Spinal cord (tissue), 10 donors: ENCODE data around the gene IQGAP1. TPM values are rescaled to one million over a fixed set of nuclear protein-coding genes. Genes with fewer than 3 reads are reported as not detected.

Experiments
- DNase-seq, 6 donors: peaks; one replicate each; pipeline versions ENCODE4 v3.0.0 to v3.0.0-alpha.2; 2013 to 2015; ENCODE audit warnings: low spot score in 6 of 6, low read depth in 4 of 6
- H3K27ac ChIP-seq: one replicate; pipeline ENCODE4 v1.5.1; 2013; ENCODE audit warnings: low read depth, low read length, control low read depth
- H3K27me3 ChIP-seq: one replicate; pipeline ENCODE4 v1.6.1; 2013; ENCODE audit warnings: low read length; ENCODE audit not compliant: control insufficient read depth, insufficient read depth
- H3K36me3 ChIP-seq: one replicate; pipeline ENCODE4 v1.6.1; 2013; ENCODE audit warnings: low read length; ENCODE audit not compliant: control insufficient read depth, insufficient read depth
- H3K4me1 ChIP-seq: one replicate; pipeline ENCODE4 v1.6.1; 2013; ENCODE audit warnings: low read length; ENCODE audit not compliant: control insufficient read depth, insufficient read depth
- H3K4me3 ChIP-seq: one replicate; pipeline ENCODE4 v1.5.1; 2013; ENCODE audit warnings: low read depth, low read length, control low read depth
- H3K9me3 ChIP-seq: one replicate; pipeline ENCODE4 v1.6.1; 2013; ENCODE audit warnings: low read length; ENCODE audit not compliant: control insufficient read depth, insufficient read depth
- WGBS: methylation state at CpG from one replicate; pipeline ENCODE4 v1.1.5; 2013; ENCODE audit warnings: missing lambda C conversion rate; ENCODE audit not compliant: insufficient coverage; 5-methylcytosine and 5-hydroxymethylcytosine counted together
- polyA plus RNA-seq, 2 donors: library from polyadenylated mRNA; unstranded; fragments of 120-200 nt; gene quantifications; one replicate each; pipeline ENCODE4 v1.2.1, GENCODE V29; 2013; ENCODE audit not compliant: insufficient read length in 2 of 2
- total RNA-seq, 2 donors: library from RNA; depleted of rRNA in 1 of 2; stranded (reverse); fragments of 120-200 nt in 1 of 2; fragments of >200 nt in 1 of 2; gene quantifications; one replicate each; pipeline versions ENCODE4 v1.2.3 to v1.2.4, GENCODE V29; 2013 to 2014
- donor health status: healthy.

The IQGAP1 gene
- total and polyA plus RNA-seq, 4 donors = 33.8 to 126 (median 76.6) TPM

DNA sequence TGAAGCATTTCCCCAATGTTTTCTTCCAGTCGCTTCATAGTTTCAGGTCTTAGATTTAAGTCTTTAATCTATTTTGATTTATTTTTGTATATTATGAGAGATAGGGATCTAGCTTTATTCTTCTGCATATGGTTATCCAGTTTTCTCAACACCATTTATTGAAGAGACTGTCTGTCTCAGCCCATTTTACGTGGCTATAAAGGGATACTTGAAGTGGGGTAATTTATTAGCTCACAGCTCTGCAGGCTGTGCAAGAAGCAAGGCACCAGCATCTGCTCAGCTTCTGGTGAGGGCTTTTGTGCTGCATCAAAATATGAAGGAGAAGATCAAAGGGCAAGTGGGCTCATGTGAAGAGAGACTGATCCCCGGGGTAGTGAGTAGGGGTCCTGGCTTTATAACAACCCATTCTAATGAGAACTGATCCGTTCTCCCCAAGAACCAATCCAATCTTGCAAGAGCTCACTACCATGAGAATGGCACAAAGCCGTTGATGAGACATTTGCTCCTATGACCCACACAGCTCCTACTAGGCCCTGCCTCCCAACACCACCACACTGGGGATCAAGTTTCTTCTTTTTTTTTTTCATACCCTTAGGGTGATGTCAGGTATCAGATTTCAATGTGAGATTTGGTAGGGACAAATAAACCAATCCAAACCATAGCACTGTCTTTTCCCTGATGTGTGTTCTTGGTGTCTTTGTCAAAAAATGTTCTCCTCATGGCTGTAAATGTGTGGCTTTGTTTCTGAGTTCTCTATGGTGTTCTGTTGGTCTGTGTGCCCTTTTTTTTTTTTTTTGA is 63.2 kb downstream of the IQGAP1 start:
- H3K9me3 ChIP-seq = no peaks in the 10 kb centered on the region
- DNase-seq = peak in 1 of 6 donors; percentile 29
- no peak overlapping the region for H3K4me3 ChIP-seq
- peaks cover 21% of the 10 kb centered on the region for H3K36me3 ChIP-seq
- 50% methylated on average over 1 of the region's 5 CpGs for WGBS
- H3K4me1 ChIP-seq = no peaks in the 10 kb centered on the region
- H3K27me3 ChIP-seq = no peaks in the 10 kb centered on the region
- H3K27ac ChIP-seq = no peak overlapping the region

DNA sequence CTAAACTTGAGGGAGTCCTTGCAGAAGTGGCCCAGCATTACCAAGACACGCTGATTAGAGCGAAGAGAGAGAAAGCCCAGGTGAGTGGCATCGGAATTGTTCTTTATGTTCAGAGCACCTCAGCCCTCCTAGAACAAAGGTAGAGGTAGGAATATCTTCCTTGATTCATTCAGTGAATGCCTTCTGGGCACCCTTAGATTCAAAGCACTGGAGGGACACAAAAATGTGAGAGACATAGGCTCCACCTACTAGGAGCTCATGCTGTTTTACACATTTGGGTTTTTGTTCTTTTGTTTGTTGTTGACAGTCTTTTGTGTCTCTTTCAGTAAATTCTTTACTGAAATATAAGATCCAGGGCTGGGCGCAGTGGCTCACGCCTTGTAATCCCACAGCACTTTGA is 68.2 kb downstream of the IQGAP1 start:
- DNase-seq = no peak
- no peaks in the 10 kb centered on the region for H3K9me3 ChIP-seq
- H3K27me3 ChIP-seq = no peaks in the 10 kb centered on the region
- peaks cover 15% of the 10 kb centered on the region for H3K36me3 ChIP-seq
- 100% methylated on average over 1 of the region's 5 CpGs for WGBS
- no peak overlapping the region for H3K27ac ChIP-seq
- H3K4me3 ChIP-seq = no peak overlapping the region
- no peaks in the 10 kb centered on the region for H3K4me1 ChIP-seq

DNA sequence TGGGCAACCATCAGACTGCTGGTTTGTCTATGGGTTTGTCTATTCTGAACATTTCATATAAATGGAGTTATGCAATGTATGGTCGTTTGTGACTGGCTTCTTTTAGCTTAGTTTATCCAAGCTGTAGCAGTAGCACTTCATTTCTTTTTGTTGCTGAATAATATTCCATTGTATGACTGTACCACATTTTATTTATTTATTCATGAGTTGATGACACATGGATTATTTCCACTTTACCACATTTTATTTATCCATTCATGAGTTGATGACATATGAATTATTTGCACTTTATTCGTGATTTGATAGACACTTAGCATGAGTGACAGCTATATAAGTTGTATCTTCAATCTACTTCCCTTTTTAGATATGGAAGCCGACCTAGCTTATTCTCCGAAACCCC is 70.0 kb downstream of the IQGAP1 start:
- 100% methylated on average over 2 of the region's 4 CpGs for WGBS
- H3K27ac ChIP-seq = no peak overlapping the region
- peaks cover 5% of the 10 kb centered on the region for H3K36me3 ChIP-seq

GRCh38 chr15:90459368-90459767 is 71.3 kb downstream of the IQGAP1 start:
- H3K9me3 ChIP-seq = no peaks in the 10 kb centered on the region
- H3K27ac ChIP-seq = no peak overlapping the region
- 73% methylated on average over 4 of the region's 4 CpGs for WGBS
- no peaks in the 10 kb centered on the region for H3K27me3 ChIP-seq
- DNase-seq = no peak
- H3K36me3 ChIP-seq = peaks cover 5% of the 10 kb centered on the region
- no peaks in the 10 kb centered on the region for H3K4me1 ChIP-seq
- no peak overlapping the region for H3K4me3 ChIP-seq

More for the DNA sequence above, 70.0 kb downstream of the IQGAP1 start:
- H3K9me3 ChIP-seq = no peaks in the 10 kb centered on the region
- no peak overlapping the region for H3K4me3 ChIP-seq
- no peak for DNase-seq
- H3K4me1 ChIP-seq = no peaks in the 10 kb centered on the region
- H3K27me3 ChIP-seq = no peaks in the 10 kb centered on the region

DNA sequence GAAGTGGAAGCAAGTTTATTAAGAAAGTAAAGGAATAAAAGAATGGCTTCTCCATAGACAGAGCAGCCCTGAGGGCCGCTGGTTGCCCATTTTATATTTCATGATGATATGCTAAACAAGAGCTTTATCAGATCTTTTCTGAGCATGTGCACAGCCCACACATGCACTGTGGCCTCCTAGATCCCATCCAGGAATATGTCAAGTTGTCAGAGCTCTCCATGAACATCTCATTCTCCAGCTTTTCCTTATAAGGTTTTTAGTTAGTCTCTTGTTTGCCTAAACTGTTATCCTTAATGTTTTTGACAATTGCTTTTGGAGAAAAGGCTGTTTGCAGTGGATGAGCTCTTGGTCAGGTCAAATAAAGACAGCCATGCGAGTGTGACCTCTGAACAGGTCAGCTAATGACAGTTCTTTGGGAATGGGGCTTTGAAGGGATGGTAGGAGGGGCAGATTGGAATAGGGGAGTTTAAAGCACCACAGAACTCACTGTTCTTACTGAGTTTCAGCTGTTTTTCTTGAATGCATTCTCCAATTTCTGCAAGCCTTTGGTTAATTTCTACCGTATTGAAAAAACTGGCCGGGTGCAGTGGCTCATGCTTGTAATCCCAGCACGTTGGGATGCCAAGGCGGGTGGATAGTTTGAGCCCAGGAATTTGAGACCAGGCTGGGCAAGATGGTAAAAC is 72.2 kb downstream of the IQGAP1 start:
- Histone ChIP-seq H3K36me3 (peaks cover 3% of the 10 kb centered on the region), H3K4me1 (no peaks in the 10 kb centered on the region), H3K27ac (no peak overlapping the region), H3K27me3 (no peaks in the 10 kb centered on the region), H3K9me3 (no peaks in the 10 kb centered on the region), H3K4me3 (no peak overlapping the region)
- WGBS = 95% methylated on average over 5 of the region's 6 CpGs
- DNase-seq = no peak

DNA sequence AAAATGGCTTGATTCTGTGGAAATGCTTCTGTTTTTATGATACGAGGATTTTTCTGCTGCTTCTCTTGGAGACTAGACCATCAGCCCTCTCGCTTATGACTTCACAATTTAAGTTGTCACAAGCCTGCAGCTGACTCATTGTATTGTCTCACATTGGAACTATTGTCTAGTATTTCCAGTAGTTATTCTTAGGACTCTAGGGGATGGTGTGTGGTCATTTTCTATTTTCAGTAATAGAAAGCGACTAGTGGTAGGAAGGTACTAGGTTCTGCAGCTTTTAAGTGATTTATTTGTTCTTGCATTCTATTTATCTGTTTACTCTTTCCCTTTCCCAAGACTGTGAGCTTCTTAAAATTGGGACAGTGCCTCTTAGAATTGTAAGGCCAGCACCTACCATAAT is 75.3 kb downstream of the IQGAP1 start:
- H3K36me3 ChIP-seq = peaks cover 14% of the 10 kb centered on the region
- H3K27me3 ChIP-seq = no peaks in the 10 kb centered on the region
- DNase-seq = peak in 2 of 6 donors; percentile 3 to 26
- no peaks in the 10 kb centered on the region for H3K9me3 ChIP-seq
- H3K4me1 ChIP-seq = no peaks in the 10 kb centered on the region
- no peak overlapping the region for H3K4me3 ChIP-seq
- WGBS = no CpG with 5 or more reads among the region's 3 CpGs
- H3K27ac ChIP-seq = no peak overlapping the region

DNA sequence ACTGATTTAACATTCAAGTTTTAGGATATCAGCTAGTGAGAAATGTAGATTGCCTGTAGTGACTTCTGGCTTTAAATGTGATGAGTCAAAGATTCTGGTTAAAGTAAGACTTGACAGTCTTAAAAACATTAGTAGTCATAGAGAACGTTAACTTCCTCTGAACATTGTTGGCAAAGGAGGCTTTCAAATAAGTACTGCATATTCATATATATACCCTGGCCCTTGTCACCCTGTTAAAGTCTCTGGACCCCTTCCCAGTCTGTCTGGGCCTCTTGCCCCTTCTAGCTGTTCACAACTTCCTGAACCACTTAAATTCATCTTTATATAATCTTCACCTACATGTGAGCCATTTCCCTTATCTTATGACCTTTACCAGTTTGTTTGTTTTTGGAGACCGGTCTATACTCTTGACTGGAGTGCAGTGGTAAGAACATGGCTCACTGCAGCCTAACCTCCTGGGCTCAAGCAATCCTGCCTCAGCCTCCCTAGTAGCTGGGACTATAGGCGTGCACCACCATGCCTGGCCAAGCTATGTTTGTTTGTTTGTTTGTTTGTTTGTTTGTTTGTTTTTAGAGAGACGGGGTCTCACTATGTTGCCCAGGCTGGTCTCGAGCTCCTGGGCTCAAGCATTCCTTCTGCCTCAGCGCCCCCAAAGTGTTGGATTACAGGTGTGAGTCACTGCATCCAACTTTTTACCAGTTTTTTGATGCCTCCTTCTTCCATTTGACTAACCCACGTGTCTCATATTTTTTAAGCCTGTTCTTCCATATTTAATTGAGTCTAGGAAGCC is 77.3 kb downstream of the IQGAP1 start:
- H3K9me3 ChIP-seq = no peaks in the 10 kb centered on the region
- peak in 1 of 6 donors; percentile 59 for DNase-seq
- H3K4me3 ChIP-seq = no peak overlapping the region
- no peaks in the 10 kb centered on the region for H3K4me1 ChIP-seq
- WGBS = 89% methylated on average over 3 of the region's 7 CpGs
- H3K36me3 ChIP-seq = peaks cover 14% of the 10 kb centered on the region
- H3K27me3 ChIP-seq = no peaks in the 10 kb centered on the region
- H3K27ac ChIP-seq = no peak overlapping the region

- Histone ChIP-seq H3K4me1 (no peaks in the 10 kb centered on the region), H3K27ac (no peak overlapping the region), H3K36me3 (peaks cover 14% of the 10 kb centered on the region), H3K9me3 (no peaks in the 10 kb centered on the region), H3K4me3 (no peak overlapping the region), H3K27me3 (no peaks in the 10 kb centered on the region)
- 83% methylated on average over 2 of the region's 3 CpGs for WGBS
- no peak for DNase-seq
These were observed 78.0 kb downstream of the IQGAP1 start for GRCh38 chr15:90465930-90466567.

DNA sequence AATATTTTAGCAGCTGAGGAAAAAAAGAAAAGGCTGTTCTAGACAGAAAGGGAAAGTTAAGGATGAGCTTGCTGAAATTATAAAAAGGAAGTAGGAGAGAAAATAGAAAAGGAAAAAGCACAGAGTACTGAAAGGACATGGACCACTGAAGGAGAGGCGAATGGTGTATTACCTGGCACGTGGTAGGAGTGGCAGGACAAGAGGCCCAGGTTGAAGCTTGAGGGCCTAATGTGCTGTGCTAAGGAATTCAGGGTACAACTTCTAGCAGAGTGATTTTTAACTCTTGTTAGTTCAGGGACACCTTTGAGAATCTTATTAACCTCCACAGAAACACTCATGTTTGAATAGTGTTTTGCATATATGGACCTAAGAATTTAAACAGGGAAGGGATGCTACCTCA is 81.7 kb downstream of the IQGAP1 start:
- no peak for DNase-seq
- Histone ChIP-seq H3K9me3 (no peaks in the 10 kb centered on the region), H3K4me1 (no peaks in the 10 kb centered on the region), H3K27me3 (no peaks in the 10 kb centered on the region), H3K27ac (no peak overlapping the region), H3K36me3 (peaks cover 18% of the 10 kb centered on the region), H3K4me3 (no peak overlapping the region)
- 81% methylated on average over 2 of the region's 2 CpGs for WGBS
